Activated T-cell treated with anti-CD3 and anti-CD28 coated beads for 1 hour (primary cell): ENCODE measurements around the gene CH25H.
"Not testable (repeated sequence)": the region's sequence is repeated elsewhere in the genome, so short reads cannot be mapped to it uniquely, and the experiment has no call there.

Experiments
- DNase-seq: peaks from one replicate; pipeline ENCODE4 v3.0.0-alpha.2; 2020; ENCODE audit warnings: low read depth

Gene CH25H

GRCh38 chr10:89197473-89197872, 9.6 kb downstream of the CH25H start:
- DNase-seq, result no peak

- DNase-seq, result not testable (repeated sequence)
Measured at GRCh38 chr10:89191301-89191700, 15.8 kb downstream of the CH25H start.

- DNase-seq, result no peak
Measured at GRCh38 chr10:89189211-89189734, 17.8 kb downstream of the CH25H start.

GRCh38 chr10:89185658-89186057, 21.5 kb downstream of the CH25H start:
- DNase-seq, result no peak

GRCh38 chr10:89184638-89185037, 22.5 kb downstream of the CH25H start:
- DNase-seq, result no peak

- DNase-seq, result no peak
Measured at GRCh38 chr10:89183571-89183970, 23.5 kb downstream of the CH25H start.

- no peak for DNase-seq
Measured at GRCh38 chr10:89182894-89183293, 24.2 kb downstream of the CH25H start.

GRCh38 chr10:89175816-89176215, 31.3 kb downstream of the CH25H start:
- DNase-seq, result no peak

GRCh38 chr10:89173075-89173474, 34.0 kb downstream of the CH25H start:
- DNase-seq, result no peak

- no peak for DNase-seq
Measured at GRCh38 chr10:89171996-89172395, 35.1 kb downstream of the CH25H start.

GRCh38 chr10:89171263-89171872, 35.7 kb downstream of the CH25H start:
- no peak for DNase-seq

GRCh38 chr10:89168354-89168900, 38.7 kb downstream of the CH25H start:
- not testable (repeated sequence) for DNase-seq

GRCh38 chr10:89167915-89168314, 39.2 kb downstream of the CH25H start:
- no peak for DNase-seq

GRCh38 chr10:89165923-89166322, 41.2 kb downstream of the CH25H start:
- no peak for DNase-seq

GRCh38 chr10:89164920-89165319, 42.2 kb downstream of the CH25H start:
- no peak for DNase-seq

GRCh38 chr10:89164080-89164479, 43.0 kb downstream of the CH25H start:
- no peak for DNase-seq

- DNase-seq, result no peak
Measured at GRCh38 chr10:89163265-89163995, 43.7 kb downstream of the CH25H start.

GRCh38 chr10:89162596-89162995, 44.5 kb downstream of the CH25H start:
- DNase-seq, result no peak

- DNase-seq, result no peak
Measured at GRCh38 chr10:89160339-89160738, 46.8 kb downstream of the CH25H start.

GRCh38 chr10:89159761-89160160, 47.4 kb downstream of the CH25H start:
- no peak for DNase-seq

- DNase-seq, result no peak
Measured at GRCh38 chr10:89159316-89159715, 47.8 kb downstream of the CH25H start.

GRCh38 chr10:89158446-89158845, 48.7 kb downstream of the CH25H start:
- DNase-seq, result no peak

GRCh38 chr10:89156161-89156835, 50.8 kb downstream of the CH25H start:
- no peak for DNase-seq
